Erythroblast (primary cell): ENCODE results near the gene NCKAP1.

Experiments used
- GATA1 ChIP-seq: IDR thresholded peaks from 2 replicates; pipeline ENCODE4 v1.6.1; 2011; ENCODE audit warnings: low read depth, mild to moderate bottlenecking, control low read depth, low read length, moderate library complexity
- POLR2A ChIP-seq: IDR thresholded peaks from 2 replicates; pipeline ENCODE4 v1.6.1; 2011; ENCODE audit warnings: mild to moderate bottlenecking, low read length

DNA sequence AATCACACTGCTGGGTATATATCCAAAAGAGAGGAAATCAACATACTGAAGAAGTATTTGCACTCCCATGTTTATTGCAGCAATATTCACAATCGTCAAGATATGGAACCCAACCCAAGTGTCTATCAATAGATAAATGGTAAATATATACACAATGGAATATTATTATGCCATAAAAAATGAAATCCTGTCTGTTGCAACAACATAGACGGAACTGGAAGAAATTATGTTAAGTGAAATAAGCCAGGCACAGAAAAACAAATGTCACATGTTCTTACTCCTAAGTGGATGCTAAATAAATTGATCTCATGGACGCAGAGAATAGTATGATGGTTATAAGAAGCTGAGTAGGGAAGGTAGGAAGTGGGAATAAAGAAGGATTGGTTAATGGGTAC is 65.7 kb downstream of the NCKAP1 start:
- TF ChIP-seq POLR2A: no peak
- TF ChIP-seq GATA1: no peak
